Right lobe of liver (tissue), 4 donors: ENCODE measurements around the gene METTL25B.

Experiments
- POLR2A ChIP-seq: fragments of 450-650 bp; IDR thresholded peaks from one replicate; pipeline ENCODE4 v1.6.1; 2017; ENCODE audit warnings: antibody characterized with exemption, mild to moderate bottlenecking
- TF ChIP-seq, protein P1 (sequence below), 4 donors: fragments of 200-600 bp in 3 of 4; fragments of 450-650 bp in 1 of 4; IDR thresholded peaks; one replicate each; pipeline versions ENCODE4 v1.5.1 to v1.8.0; 2016 to 2022; ENCODE audit warnings: antibody characterized with exemption in 4 of 4, mild to moderate bottlenecking in 2 of 4
- donor health status: DM: no; HTN: no; CAD: no.
- donor health status: DM: no; HTN: no; CAD: no.
- donor health status: DM: no; HTN: yes; CAD: no.

DNA sequence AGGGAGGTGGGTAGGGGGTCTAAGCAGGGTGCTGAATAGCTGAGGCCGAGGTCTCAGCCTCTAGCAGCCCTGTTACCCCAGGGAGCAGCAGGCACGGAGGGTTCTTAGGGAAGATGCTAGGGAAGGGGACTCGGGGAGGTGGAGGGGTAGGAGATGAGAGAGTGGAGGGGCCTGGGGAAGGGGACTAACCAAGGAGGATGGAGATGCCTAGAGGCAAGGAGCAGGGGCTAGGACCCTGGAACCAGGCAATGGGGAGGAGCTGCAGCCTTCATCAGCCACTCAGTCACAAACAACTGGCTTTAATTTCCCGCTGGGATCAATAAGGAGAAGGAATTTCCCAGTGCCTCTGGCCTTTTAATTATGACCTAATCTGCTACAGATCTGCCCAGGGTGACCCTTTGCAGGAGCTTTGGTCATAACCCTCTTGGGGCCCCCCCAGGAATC lies 20.0 kb upstream of the METTL25B start:
- TF ChIP-seq, protein P1, sequence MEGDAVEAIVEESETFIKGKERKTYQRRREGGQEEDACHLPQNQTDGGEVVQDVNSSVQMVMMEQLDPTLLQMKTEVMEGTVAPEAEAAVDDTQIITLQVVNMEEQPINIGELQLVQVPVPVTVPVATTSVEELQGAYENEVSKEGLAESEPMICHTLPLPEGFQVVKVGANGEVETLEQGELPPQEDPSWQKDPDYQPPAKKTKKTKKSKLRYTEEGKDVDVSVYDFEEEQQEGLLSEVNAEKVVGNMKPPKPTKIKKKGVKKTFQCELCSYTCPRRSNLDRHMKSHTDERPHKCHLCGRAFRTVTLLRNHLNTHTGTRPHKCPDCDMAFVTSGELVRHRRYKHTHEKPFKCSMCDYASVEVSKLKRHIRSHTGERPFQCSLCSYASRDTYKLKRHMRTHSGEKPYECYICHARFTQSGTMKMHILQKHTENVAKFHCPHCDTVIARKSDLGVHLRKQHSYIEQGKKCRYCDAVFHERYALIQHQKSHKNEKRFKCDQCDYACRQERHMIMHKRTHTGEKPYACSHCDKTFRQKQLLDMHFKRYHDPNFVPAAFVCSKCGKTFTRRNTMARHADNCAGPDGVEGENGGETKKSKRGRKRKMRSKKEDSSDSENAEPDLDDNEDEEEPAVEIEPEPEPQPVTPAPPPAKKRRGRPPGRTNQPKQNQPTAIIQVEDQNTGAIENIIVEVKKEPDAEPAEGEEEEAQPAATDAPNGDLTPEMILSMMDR (IDR thresholded peaks at IDR 0.05) = no peak
- no peak for TF ChIP-seq POLR2A
